Measurements from ENCODE around the gene BTC.

Gene BTC

GRCh38 chr4:74742185-74742584 is 52.1 kb downstream of the BTC start:
- no peak for TF ChIP-seq CTCF (IDR thresholded peaks at IDR 0.05; ENCODE audit: borderline replicate concordance, insufficient read depth, low read depth, low read length)
- H3K4me3 ChIP-seq (ENCODE audit: low read depth, low read length): no peak overlapping the region

GRCh38 chr4:74738464-74739143 is 55.7 kb downstream of the BTC start:
- H3K4me3 ChIP-seq (ENCODE audit: low read depth, low read length): no peak overlapping the region
- TF ChIP-seq CTCF (IDR thresholded peaks at IDR 0.05; ENCODE audit: borderline replicate concordance, insufficient read depth, low read depth, low read length): no peak

GRCh38 chr4:74734995-74735394 is 59.3 kb downstream of the BTC start:
- no peak for TF ChIP-seq CTCF (IDR thresholded peaks at IDR 0.05; ENCODE audit: borderline replicate concordance, insufficient read depth, low read depth, low read length)
- no peak overlapping the region for H3K4me3 ChIP-seq (ENCODE audit: low read depth, low read length)

- H3K4me3 ChIP-seq (ENCODE audit: low read depth, low read length): no peak overlapping the region
- no peak for TF ChIP-seq CTCF (IDR thresholded peaks at IDR 0.05; ENCODE audit: borderline replicate concordance, insufficient read depth, low read depth, low read length)
Observed at GRCh38 chr4:74733756-74734155, 60.6 kb downstream of the BTC start.

GRCh38 chr4:74724979-74725378 is 69.3 kb downstream of the BTC start:
- TF ChIP-seq CTCF (IDR thresholded peaks at IDR 0.05; ENCODE audit: borderline replicate concordance, insufficient read depth, low read depth, low read length): no peak
- no peak overlapping the region for H3K4me3 ChIP-seq (ENCODE audit: low read depth, low read length)

GRCh38 chr4:74716436-74716765 is 77.9 kb downstream of the BTC start:
- H3K4me3 ChIP-seq (ENCODE audit: low read depth, low read length): no peak overlapping the region
- no peak for TF ChIP-seq CTCF (IDR thresholded peaks at IDR 0.05; ENCODE audit: borderline replicate concordance, insufficient read depth, low read depth, low read length)

- TF ChIP-seq CTCF (IDR thresholded peaks at IDR 0.05; ENCODE audit: borderline replicate concordance, insufficient read depth, low read depth, low read length): no peak
- H3K4me3 ChIP-seq (ENCODE audit: low read depth, low read length): no peak overlapping the region
Observed at GRCh38 chr4:74715706-74716435, 78.5 kb downstream of the BTC start.

Measured in GM12875 (cell line).